ENCODE data around the gene AVP.

Gene AVP

DNA sequence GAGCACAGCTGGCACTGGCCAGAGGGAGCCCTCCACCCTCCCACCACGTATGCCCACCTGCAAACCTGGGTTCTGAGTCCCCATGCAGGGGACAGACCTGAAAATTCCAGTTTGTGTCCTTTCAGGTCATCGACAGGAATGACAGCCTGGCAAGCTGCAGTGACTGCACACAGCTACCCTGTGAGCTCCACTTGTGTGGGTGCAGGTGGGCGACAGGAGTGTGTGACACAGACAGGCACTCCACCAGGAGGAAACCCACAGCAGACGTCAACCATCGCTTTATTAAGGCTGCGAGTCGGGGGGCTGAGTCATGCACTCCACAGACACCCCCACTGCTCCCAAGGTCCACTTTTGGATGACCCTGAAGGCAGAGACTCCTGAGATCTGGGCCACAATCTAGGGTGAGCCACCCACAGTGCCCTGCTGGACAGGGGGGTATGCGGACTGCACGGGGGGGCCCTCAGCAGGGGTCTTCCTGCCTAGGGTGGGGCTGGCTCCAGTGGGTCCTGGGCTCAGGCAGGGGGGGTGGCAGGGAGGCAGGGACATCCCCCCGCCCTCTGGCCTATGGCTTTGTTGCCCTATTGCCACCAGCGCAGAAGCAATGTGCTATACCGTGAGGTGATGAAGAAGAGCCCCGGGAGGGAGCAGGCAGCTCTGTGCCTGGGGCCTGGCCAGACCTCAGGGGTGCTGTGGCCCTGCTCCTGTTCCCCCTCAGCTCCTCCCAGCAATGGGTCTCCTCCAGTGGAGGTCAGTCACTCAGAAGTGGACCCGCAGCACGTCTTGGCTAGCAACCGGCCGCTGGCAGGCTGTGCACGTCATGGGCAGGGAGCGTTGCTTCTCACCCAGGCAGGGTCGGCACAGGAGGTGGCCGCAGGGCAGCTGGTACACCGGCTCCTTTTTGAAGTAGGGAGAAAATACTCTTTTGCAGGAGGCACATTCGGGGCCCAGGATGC lies 25.1 kb upstream of the AVP start:
- no peak for DNase-seq (ENCODE audit: low read depth)

GRCh38 chr20:3107464-3108025 lies 23.0 kb upstream of the AVP start:
- no peak for DNase-seq (ENCODE audit: low read depth)

GRCh38 chr20:3106658-3107463 lies 22.3 kb upstream of the AVP start:
- DNase-seq (ENCODE audit: low read depth): no peak

GRCh38 chr20:3106185-3106584 lies 21.7 kb upstream of the AVP start:
- no peak for DNase-seq (ENCODE audit: low read depth)

GRCh38 chr20:3105256-3106137 lies 21.0 kb upstream of the AVP start:
- DNase-seq (ENCODE audit: low read depth): no peak

GRCh38 chr20:3103369-3104032 lies 19.0 kb upstream of the AVP start:
- no peak for DNase-seq (ENCODE audit: low read depth)

GRCh38 chr20:3102575-3103368 lies 18.2 kb upstream of the AVP start:
- no peak for DNase-seq (ENCODE audit: low read depth)

- no peak for DNase-seq (ENCODE audit: low read depth)
Observed at GRCh38 chr20:3101737-3102574, 17.4 kb upstream of the AVP start.

GRCh38 chr20:3101251-3101650 lies 16.7 kb upstream of the AVP start:
- no peak for DNase-seq (ENCODE audit: low read depth)

DNA sequence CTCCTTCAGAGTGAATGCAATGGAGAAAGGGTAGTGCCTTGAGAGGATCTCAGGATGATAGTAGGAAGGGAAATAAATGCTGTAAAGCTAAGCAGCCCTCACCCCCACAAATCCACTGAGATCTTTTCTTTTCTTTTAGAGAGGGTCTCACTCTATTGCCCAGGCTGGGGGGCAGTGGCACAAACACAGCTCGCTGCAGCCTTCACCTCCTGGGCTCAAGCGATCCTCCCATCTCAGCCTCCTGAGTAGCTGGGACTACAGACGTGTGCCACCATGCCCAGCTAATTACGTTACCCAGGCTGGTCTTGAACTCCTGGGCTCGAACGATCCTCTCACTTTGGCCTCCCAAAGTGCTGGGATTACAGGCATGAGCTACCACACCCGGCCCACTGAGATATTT lies 16.0 kb upstream of the AVP start:
- DNase-seq (ENCODE audit: low read depth): no peak

GRCh38 chr20:3094848-3095629 lies 10.5 kb upstream of the AVP start:
- no peak for DNase-seq (ENCODE audit: low read depth)

GRCh38 chr20:3093861-3094361 lies 9.4 kb upstream of the AVP start:
- DNase-seq (ENCODE audit: low read depth): no peak

GRCh38 chr20:3092611-3093379 lies 8.3 kb upstream of the AVP start:
- DNase-seq (ENCODE audit: low read depth): no peak

DNA sequence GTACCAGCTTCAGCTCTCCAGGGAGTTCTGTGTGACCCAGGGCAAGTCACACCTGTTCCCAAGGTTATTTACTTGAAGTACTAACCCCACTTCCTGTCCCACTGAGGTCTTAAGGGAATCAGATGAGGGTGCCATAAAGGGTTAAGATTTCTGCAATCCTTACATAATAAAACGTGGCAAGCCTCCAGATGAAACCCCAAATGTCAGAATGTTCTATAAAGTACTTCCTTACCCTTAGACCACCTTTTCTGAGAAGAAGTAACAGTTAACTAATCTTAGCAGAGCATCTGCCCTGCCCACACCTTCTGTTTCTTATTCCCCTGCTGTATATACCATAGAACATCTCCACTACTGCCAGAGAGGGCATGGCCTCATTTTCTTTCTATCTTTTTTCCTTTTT lies 6.0 kb upstream of the AVP start:
- no peak for DNase-seq (ENCODE audit: low read depth)

- no peak for DNase-seq (ENCODE audit: low read depth)
Observed at GRCh38 chr20:3088031-3088430, 3.5 kb upstream of the AVP start.

DNA sequence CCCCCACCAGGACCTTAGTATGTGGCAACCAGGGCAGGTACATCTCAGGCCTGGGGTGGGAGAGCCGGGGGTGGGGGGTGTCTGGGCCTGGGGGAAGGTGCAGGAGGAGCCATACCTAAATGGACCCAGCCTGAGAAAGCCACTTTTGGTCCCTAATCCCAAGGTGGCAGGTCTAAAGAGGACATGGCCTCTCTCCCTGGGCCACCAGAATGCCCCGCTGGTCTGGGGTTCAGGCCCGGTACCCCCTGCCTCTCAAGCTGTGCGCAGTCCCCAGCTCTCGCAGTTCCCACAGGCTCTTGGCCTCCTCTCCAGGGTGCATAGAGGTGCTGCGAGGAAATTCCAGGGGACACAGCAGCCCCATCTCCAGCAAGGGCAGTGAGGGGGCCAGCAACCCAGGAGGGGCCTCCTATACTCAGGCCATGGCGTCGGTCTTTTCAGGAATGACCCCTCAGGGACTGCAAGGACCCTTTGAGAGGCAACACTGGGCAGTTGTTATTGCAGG lies 1.1 kb upstream of the AVP start:
- no peak for DNase-seq (ENCODE audit: low read depth)

GRCh38 chr20:3084986-3085360 lies 449 bp upstream of the AVP start:
- no peak for DNase-seq (ENCODE audit: low read depth)
